ENCODE measurements around the gene SSBP4. TPM values are rescaled to one million over a fixed set of nuclear protein-coding genes. Genes with fewer than 3 reads are reported as not detected.

SSBP4 gene
- total and polyA plus RNA-seq, 9 of the 15 experiments (the other 6 are each of a cell fraction or from before 2014, with no cell fraction given) = 1.1 to 189 (median 39.0) TPM

- TF ChIP-seq PHF21A (IDR thresholded peaks at IDR 0.05; ENCODE audit: borderline replicate concordance, low read depth) (no peak), KHSRP (IDR thresholded peaks at IDR 0.05) (no peak), AFF4 (CRISPR knock-in tag; IDR thresholded peaks at IDR 0.05) (no peak), ZNF707 (CRISPR knock-in tag; conservative IDR thresholded peaks at IDR 0.05) (no peak), FOXK2 (conservative IDR thresholded peaks at IDR 0.05 in 1 of 2, IDR thresholded peaks at IDR 0.05 in 1 of 2; ENCODE audit: low read depth in 2 of 2) (no peak; a peak in 1 of 4 replicates), POLR2B (IDR thresholded peaks at IDR 0.05; ENCODE audit: low read depth, partially characterized antibody) (no peak), NR3C1 (CRISPR knock-in tag; IDR thresholded peaks at IDR 0.05) (no peak), ZNF445 (CRISPR knock-in tag; IDR thresholded peaks at IDR 0.05; ENCODE audit: low read depth) (no peak), ZNF224 (CRISPR knock-in tag; IDR thresholded peaks at IDR 0.05) (no peak), KAT7 (CRISPR knock-in tag; IDR thresholded peaks at IDR 0.05; ENCODE audit: borderline replicate concordance) (no peak), NFXL1 (CRISPR knock-in tag; IDR thresholded peaks at IDR 0.05) (no peak), ZNF431 (CRISPR knock-in tag; IDR thresholded peaks at IDR 0.05) (no peak), SAFB (IDR thresholded peaks at IDR 0.05; ENCODE audit: borderline replicate concordance, low read depth, low read length) (no peak), SNIP1 (IDR thresholded peaks at IDR 0.05; ENCODE audit: low read depth) (no peak), ZNF57 (CRISPR knock-in tag; IDR thresholded peaks at IDR 0.05) (no peak), ZBTB2 (IDR thresholded peaks at IDR 0.05) (no peak), MLX (CRISPR knock-in tag; conservative IDR thresholded peaks at IDR 0.05) (no peak)
These were observed 20.1 kb downstream of the SSBP4 start (continued) for GRCh38 chr19:18439025-18439909.

All from K562 (cell line).